ENCODE results near the gene CFAP20DC. TPM values are rescaled to one million over a fixed set of nuclear protein-coding genes. Genes with fewer than 3 reads are reported as not detected.

Gene CFAP20DC
- polyA plus RNA-seq, 2 donors, result 8.1 to 14.1 TPM

- Histone ChIP-seq H3K27me3 (ENCODE audit: control insufficient read depth in 1 of 2, insufficient read depth in 2 of 2, low read length in 2 of 2) (no peaks in the 10 kb centered on the region), H3K4me3 (ENCODE audit: low read depth in 1 of 2, low read length in 2 of 2) (no peak overlapping the region), H3K36me3 (ENCODE audit: control insufficient read depth in 2 of 2, insufficient read depth in 2 of 2, low read length in 1 of 2) (no peaks in the 10 kb centered on the region), H3K9me3 (ENCODE audit: control insufficient read depth in 2 of 2, insufficient read depth in 1 of 2, low read depth in 1 of 2, low read length in 1 of 2) (no peaks in the 10 kb centered on the region), H3K4me1 (ENCODE audit: control insufficient read depth in 2 of 2, insufficient read depth in 2 of 2, low read length in 1 of 2) (no peaks in the 10 kb centered on the region), H3K27ac (ENCODE audit: low read depth in 2 of 2, low read length in 1 of 2) (no peak overlapping the region)
- 68 to 77% methylated on average over 2 of the region's 2 CpGs for WGBS, 2 donors
These were observed 244.9 kb downstream of the CFAP20DC start for GRCh38 chr3:58804914-58805313.

- no peak overlapping the region for H3K27ac ChIP-seq (ENCODE audit: low read depth in 2 of 2, low read length in 1 of 2)
- H3K9me3 ChIP-seq (ENCODE audit: control insufficient read depth in 2 of 2, insufficient read depth in 1 of 2, low read depth in 1 of 2, low read length in 1 of 2), result no peaks in the 10 kb centered on the region
- H3K4me1 ChIP-seq (ENCODE audit: control insufficient read depth in 2 of 2, insufficient read depth in 2 of 2, low read length in 1 of 2), result no peaks in the 10 kb centered on the region
- H3K36me3 ChIP-seq (ENCODE audit: control insufficient read depth in 2 of 2, insufficient read depth in 2 of 2, low read length in 1 of 2), result no peaks in the 10 kb centered on the region
- no peaks in the 10 kb centered on the region for H3K27me3 ChIP-seq (ENCODE audit: control insufficient read depth in 1 of 2, insufficient read depth in 2 of 2, low read length in 2 of 2)
- no peak overlapping the region for H3K4me3 ChIP-seq (ENCODE audit: low read depth in 1 of 2, low read length in 2 of 2)
- 53 to 61% methylated on average over 6 of the region's 6 CpGs for WGBS, 2 donors
These were observed 248.3 kb downstream of the CFAP20DC start for GRCh38 chr3:58801541-58801940.

DNA sequence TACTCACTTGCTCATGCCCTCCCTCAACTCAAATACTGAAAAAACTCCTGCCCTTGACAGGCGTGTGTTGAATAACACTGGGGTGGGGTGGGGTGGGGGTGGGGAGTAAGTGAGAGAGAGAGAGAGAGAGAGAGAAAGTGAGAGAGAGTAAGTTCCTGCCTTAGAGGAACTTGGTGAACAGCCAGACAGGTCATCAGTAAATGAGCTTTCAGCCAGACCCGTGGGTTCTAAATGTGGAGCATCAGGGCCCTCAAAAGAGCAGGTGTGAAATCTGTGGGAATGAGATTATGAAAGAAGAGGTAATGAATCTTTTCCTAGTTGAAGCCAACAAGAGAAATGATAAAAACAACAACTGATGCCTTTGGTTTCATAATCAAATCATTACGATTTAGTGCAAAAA lies 248.9 kb downstream of the CFAP20DC start:
- Histone ChIP-seq H3K4me3 (ENCODE audit: low read depth in 1 of 2, low read length in 2 of 2) (no peak overlapping the region), H3K27ac (ENCODE audit: low read depth in 2 of 2, low read length in 1 of 2) (no peak overlapping the region), H3K4me1 (ENCODE audit: control insufficient read depth in 2 of 2, insufficient read depth in 2 of 2, low read length in 1 of 2) (no peaks in the 10 kb centered on the region), H3K36me3 (ENCODE audit: control insufficient read depth in 2 of 2, insufficient read depth in 2 of 2, low read length in 1 of 2) (no peaks in the 10 kb centered on the region), H3K9me3 (ENCODE audit: control insufficient read depth in 2 of 2, insufficient read depth in 1 of 2, low read depth in 1 of 2, low read length in 1 of 2) (no peaks in the 10 kb centered on the region), H3K27me3 (ENCODE audit: control insufficient read depth in 1 of 2, insufficient read depth in 2 of 2, low read length in 2 of 2) (no peaks in the 10 kb centered on the region)
- WGBS, 2 donors, result 44 to 47% methylated on average over 3 of the region's 3 CpGs

DNA sequence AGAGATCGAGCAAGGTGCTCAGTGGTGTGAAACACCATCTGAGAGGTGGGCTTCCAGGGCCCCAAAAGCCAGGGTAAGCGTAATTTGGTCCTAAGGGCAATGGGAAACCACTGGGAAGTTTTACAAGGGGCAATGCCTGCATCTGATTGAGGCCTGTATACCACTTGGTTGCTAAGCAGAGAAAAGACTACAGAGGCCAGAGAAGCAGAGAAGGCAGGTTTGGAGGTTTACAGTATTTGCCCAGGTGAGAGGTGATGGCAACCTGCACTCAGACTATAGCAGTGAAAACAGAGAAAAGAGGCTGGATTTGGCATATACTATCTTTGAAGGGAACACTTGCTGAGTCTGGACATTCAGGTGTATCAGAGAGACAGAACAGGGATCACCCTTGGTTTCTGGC lies 249.8 kb downstream of the CFAP20DC start:
- Histone ChIP-seq H3K36me3 (ENCODE audit: control insufficient read depth in 2 of 2, insufficient read depth in 2 of 2, low read length in 1 of 2) (no peaks in the 10 kb centered on the region), H3K4me1 (ENCODE audit: control insufficient read depth in 2 of 2, insufficient read depth in 2 of 2, low read length in 1 of 2) (no peaks in the 10 kb centered on the region), H3K9me3 (ENCODE audit: control insufficient read depth in 2 of 2, insufficient read depth in 1 of 2, low read depth in 1 of 2, low read length in 1 of 2) (no peaks in the 10 kb centered on the region), H3K27ac (ENCODE audit: low read depth in 2 of 2, low read length in 1 of 2) (no peak overlapping the region), H3K27me3 (ENCODE audit: control insufficient read depth in 1 of 2, insufficient read depth in 2 of 2, low read length in 2 of 2) (no peaks in the 10 kb centered on the region), H3K4me3 (ENCODE audit: low read depth in 1 of 2, low read length in 2 of 2) (no peak overlapping the region)
- 83 to 85% methylated on average over 2 of the region's 2 CpGs for WGBS, 2 donors

DNA sequence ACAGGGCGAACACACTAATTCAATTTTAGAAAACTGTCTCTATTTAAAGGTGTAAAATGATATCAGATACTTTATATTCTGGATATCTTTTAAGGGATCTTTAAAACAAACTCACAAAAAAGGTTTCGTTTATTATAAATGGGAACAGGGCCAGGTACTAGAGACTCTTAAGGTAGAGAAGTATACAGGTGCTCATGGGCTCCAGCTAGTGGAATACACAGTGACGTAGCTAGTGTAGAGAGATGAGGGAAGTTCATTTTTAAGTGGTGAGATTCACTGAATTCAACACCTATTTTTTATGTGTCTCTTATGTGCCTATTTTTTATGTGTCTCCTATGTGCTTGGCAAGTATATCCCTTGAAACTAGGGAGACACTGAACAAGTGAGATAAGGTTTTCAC lies 250.6 kb downstream of the CFAP20DC start:
- Histone ChIP-seq H3K4me3 (ENCODE audit: low read depth in 1 of 2, low read length in 2 of 2) (no peak overlapping the region), H3K27ac (ENCODE audit: low read depth in 2 of 2, low read length in 1 of 2) (no peak overlapping the region), H3K4me1 (ENCODE audit: control insufficient read depth in 2 of 2, insufficient read depth in 2 of 2, low read length in 1 of 2) (no peaks in the 10 kb centered on the region), H3K27me3 (ENCODE audit: control insufficient read depth in 1 of 2, insufficient read depth in 2 of 2, low read length in 2 of 2) (no peaks in the 10 kb centered on the region), H3K9me3 (ENCODE audit: control insufficient read depth in 2 of 2, insufficient read depth in 1 of 2, low read depth in 1 of 2, low read length in 1 of 2) (no peaks in the 10 kb centered on the region), H3K36me3 (ENCODE audit: control insufficient read depth in 2 of 2, insufficient read depth in 2 of 2, low read length in 1 of 2) (no peaks in the 10 kb centered on the region)
- 81 to 82% methylated on average over 3 of the region's 3 CpGs for WGBS, 2 donors

DNA sequence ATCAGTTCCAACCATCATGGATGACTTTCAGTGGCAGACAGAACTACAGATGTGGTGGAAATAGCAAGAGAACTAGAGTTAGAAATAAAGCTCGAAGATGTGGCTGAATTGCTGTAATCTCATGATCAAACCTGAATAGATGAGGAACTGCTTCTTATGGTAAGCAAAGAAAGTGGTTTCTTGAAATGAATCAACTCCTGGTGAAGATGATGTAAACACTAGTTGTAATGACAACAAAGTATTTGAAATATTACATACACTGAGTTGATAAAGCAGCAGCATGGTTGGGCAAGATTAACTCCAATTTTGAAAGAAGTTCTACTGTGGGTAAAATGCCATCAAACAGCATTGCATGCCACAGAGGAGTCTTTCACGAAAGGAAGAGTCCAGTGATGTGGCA lies 251.5 kb downstream of the CFAP20DC start:
- H3K27me3 ChIP-seq (ENCODE audit: control insufficient read depth in 1 of 2, insufficient read depth in 2 of 2, low read length in 2 of 2), result no peaks in the 10 kb centered on the region
- no peak overlapping the region for H3K27ac ChIP-seq (ENCODE audit: low read depth in 2 of 2, low read length in 1 of 2)
- no peaks in the 10 kb centered on the region for H3K4me1 ChIP-seq (ENCODE audit: control insufficient read depth in 2 of 2, insufficient read depth in 2 of 2, low read length in 1 of 2)
- H3K36me3 ChIP-seq (ENCODE audit: control insufficient read depth in 2 of 2, insufficient read depth in 2 of 2, low read length in 1 of 2), result no peaks in the 10 kb centered on the region
- H3K4me3 ChIP-seq (ENCODE audit: low read depth in 1 of 2, low read length in 2 of 2), result no peak overlapping the region
- H3K9me3 ChIP-seq (ENCODE audit: control insufficient read depth in 2 of 2, insufficient read depth in 1 of 2, low read depth in 1 of 2, low read length in 1 of 2), result no peaks in the 10 kb centered on the region
- WGBS, 2 donors, result 71 to 75% methylated on average over 2 of the region's 2 CpGs

GRCh38 chr3:58794750-58795149 lies 255.1 kb downstream of the CFAP20DC start:
- no peaks in the 10 kb centered on the region for H3K36me3 ChIP-seq (ENCODE audit: control insufficient read depth in 2 of 2, insufficient read depth in 2 of 2, low read length in 1 of 2)
- no peaks in the 10 kb centered on the region for H3K27me3 ChIP-seq (ENCODE audit: control insufficient read depth in 1 of 2, insufficient read depth in 2 of 2, low read length in 2 of 2)
- no peaks in the 10 kb centered on the region for H3K9me3 ChIP-seq (ENCODE audit: control insufficient read depth in 2 of 2, insufficient read depth in 1 of 2, low read depth in 1 of 2, low read length in 1 of 2)
- no peak overlapping the region for H3K4me3 ChIP-seq (ENCODE audit: low read depth in 1 of 2, low read length in 2 of 2)
- H3K4me1 ChIP-seq (ENCODE audit: control insufficient read depth in 2 of 2, insufficient read depth in 2 of 2, low read length in 1 of 2), result no peaks in the 10 kb centered on the region
- 96 to 99% methylated on average over 4 of the region's 4 CpGs for WGBS, 2 donors
- H3K27ac ChIP-seq (ENCODE audit: low read depth in 2 of 2, low read length in 1 of 2), result no peak overlapping the region

DNA sequence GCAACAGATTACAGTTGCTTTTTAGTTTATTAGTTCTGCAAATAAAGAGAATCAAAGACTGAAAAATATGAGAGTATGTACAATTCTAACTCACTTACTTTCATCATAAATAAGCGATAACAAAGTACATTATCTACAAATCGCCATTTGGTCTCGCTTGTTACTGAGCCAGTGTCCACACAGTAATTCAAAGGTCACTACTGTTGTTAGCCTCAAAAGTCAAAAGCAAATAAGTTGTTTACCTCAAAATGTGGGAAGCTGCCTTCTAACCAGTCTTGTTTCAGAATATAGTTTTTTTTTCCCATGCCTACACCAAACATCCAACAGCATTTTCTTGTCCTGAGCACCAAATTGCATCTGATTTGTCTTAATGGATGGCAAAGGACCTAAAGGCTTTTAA lies 255.9 kb downstream of the CFAP20DC start:
- 82 to 94% methylated on average over 3 of the region's 3 CpGs for WGBS, 2 donors
- no peaks in the 10 kb centered on the region for H3K9me3 ChIP-seq (ENCODE audit: control insufficient read depth in 2 of 2, insufficient read depth in 1 of 2, low read depth in 1 of 2, low read length in 1 of 2)
- H3K27ac ChIP-seq (ENCODE audit: low read depth in 2 of 2, low read length in 1 of 2), result no peak overlapping the region
- H3K4me3 ChIP-seq (ENCODE audit: low read depth in 1 of 2, low read length in 2 of 2), result no peak overlapping the region
- H3K36me3 ChIP-seq (ENCODE audit: control insufficient read depth in 2 of 2, insufficient read depth in 2 of 2, low read length in 1 of 2), result no peaks in the 10 kb centered on the region
- no peaks in the 10 kb centered on the region for H3K4me1 ChIP-seq (ENCODE audit: control insufficient read depth in 2 of 2, insufficient read depth in 2 of 2, low read length in 1 of 2)
- H3K27me3 ChIP-seq (ENCODE audit: control insufficient read depth in 1 of 2, insufficient read depth in 2 of 2, low read length in 2 of 2), result no peaks in the 10 kb centered on the region

GRCh38 chr3:58792921-58793451 lies 256.8 kb downstream of the CFAP20DC start:
- 37 to 49% methylated on average over 2 of the region's 2 CpGs for WGBS, 2 donors
- Histone ChIP-seq H3K4me3 (ENCODE audit: low read depth in 1 of 2, low read length in 2 of 2) (no peak overlapping the region), H3K27ac (ENCODE audit: low read depth in 2 of 2, low read length in 1 of 2) (no peak overlapping the region), H3K27me3 (ENCODE audit: control insufficient read depth in 1 of 2, insufficient read depth in 2 of 2, low read length in 2 of 2) (no peaks in the 10 kb centered on the region), H3K9me3 (ENCODE audit: control insufficient read depth in 2 of 2, insufficient read depth in 1 of 2, low read depth in 1 of 2, low read length in 1 of 2) (no peaks in the 10 kb centered on the region), H3K4me1 (ENCODE audit: control insufficient read depth in 2 of 2, insufficient read depth in 2 of 2, low read length in 1 of 2) (no peaks in the 10 kb centered on the region), H3K36me3 (ENCODE audit: control insufficient read depth in 2 of 2, insufficient read depth in 2 of 2, low read length in 1 of 2) (no peaks in the 10 kb centered on the region)

DNA sequence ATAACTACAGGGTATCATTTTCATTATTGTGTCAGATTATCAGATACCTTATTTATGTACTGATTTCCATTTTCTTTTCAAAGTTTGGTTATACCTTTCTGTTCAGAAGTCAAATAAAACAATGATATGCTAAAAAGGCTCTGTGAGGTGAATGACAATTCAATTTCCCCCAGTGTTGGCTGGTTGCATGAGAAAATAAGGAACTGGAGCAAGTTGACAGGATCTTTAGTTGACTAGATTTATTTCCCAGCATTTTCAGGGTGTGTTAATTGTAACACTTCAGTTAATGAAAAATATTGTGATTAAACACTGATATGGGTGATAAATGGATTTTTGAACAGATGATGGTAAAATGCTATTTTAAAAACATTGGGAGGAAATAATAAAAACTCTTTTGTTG lies 260.4 kb downstream of the CFAP20DC start:
- Histone ChIP-seq H3K4me1 (ENCODE audit: control insufficient read depth in 2 of 2, insufficient read depth in 2 of 2, low read length in 1 of 2) (no peaks in the 10 kb centered on the region), H3K9me3 (ENCODE audit: control insufficient read depth in 2 of 2, insufficient read depth in 1 of 2, low read depth in 1 of 2, low read length in 1 of 2) (no peaks in the 10 kb centered on the region), H3K27me3 (ENCODE audit: control insufficient read depth in 1 of 2, insufficient read depth in 2 of 2, low read length in 2 of 2) (no peaks in the 10 kb centered on the region), H3K4me3 (ENCODE audit: low read depth in 1 of 2, low read length in 2 of 2) (no peak overlapping the region), H3K36me3 (ENCODE audit: control insufficient read depth in 2 of 2, insufficient read depth in 2 of 2, low read length in 1 of 2) (no peaks in the 10 kb centered on the region), H3K27ac (ENCODE audit: low read depth in 2 of 2, low read length in 1 of 2) (no peak overlapping the region)

Data from esophagus (tissue), 2 donors.